ENCODE results near the gene ITPRID2.

Gene ITPRID2

GRCh38 chr2:181937473-181937872, 45.9 kb downstream of the ITPRID2 start:
- H3K4me3 ChIP-seq, result no peak overlapping the region
- H3K27ac ChIP-seq, result no peak overlapping the region
- no peak for DNase-seq (ENCODE audit: low spot score)
- no peak for TF ChIP-seq CTCF (IDR thresholded peaks at IDR 0.05)

- H3K27ac ChIP-seq, result no peak overlapping the region
- no peak for TF ChIP-seq CTCF (IDR thresholded peaks at IDR 0.05)
- no peak for DNase-seq (ENCODE audit: low spot score)
- no peak overlapping the region for H3K4me3 ChIP-seq
Measured at GRCh38 chr2:181943411-181944124, 52.0 kb downstream of the ITPRID2 start.

GRCh38 chr2:181944164-181944913, 52.8 kb downstream of the ITPRID2 start:
- Histone ChIP-seq H3K27ac (no peak overlapping the region), H3K4me3 (no peak overlapping the region)
- no peak for TF ChIP-seq CTCF (IDR thresholded peaks at IDR 0.05)
- DNase-seq (ENCODE audit: low spot score), result no peak

DNA sequence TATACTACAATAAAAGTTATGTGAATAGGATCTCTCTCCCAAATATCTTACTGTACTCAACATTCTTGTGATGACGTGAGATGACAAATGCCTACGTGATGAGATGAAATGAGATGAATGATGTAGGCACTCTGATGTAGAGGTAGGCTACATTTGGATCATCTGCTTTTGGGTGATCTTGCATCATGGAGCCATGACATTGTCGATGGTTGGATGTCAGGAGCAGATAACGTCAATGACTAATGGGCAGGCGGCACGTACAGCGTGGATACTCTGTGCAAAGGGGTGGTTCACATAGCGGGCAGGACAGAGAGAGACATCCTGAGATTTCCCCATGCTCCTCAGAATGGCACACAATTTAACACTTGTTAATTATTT, 53.4 kb downstream of the ITPRID2 start:
- Histone ChIP-seq H3K4me3 (no peak overlapping the region), H3K27ac (no peak overlapping the region)
- DNase-seq (ENCODE audit: low spot score), result no peak
- no peak for TF ChIP-seq CTCF (IDR thresholded peaks at IDR 0.05)

DNA sequence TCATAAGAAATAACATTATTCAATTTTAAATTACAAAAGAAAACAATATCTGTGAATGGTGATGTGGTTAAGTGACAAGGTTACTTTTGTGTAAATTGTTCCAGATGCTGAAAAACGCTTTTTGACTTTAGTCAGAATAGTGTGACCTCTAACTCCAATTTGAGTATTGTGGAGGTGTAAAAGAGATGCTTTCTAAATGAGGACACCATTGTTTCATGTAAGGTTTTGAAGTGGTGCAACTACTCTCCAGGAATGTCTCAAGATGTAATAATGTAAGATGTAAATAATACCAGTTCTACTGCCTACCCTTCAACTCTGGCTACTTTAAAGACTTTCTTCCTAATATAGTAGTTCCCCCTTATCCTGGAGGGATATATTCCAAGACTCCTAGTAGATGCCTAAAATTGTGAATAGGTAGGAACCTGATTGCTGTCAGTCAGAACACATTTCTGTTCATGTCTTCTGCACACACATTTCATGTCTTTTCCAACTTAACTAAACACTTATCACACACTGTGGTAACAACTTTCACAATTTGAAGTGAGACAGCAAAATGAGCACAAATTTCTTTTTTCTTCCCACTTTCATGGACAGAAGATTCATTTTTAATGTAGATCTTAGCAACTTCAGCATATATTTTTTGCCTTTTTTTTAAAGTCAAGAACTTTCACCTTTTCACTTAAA, 55.1 kb downstream of the ITPRID2 start:
- DNase-seq (ENCODE audit: low spot score), result no peak
- Histone ChIP-seq H3K27ac (no peak overlapping the region), H3K4me3 (no peak overlapping the region)
- TF ChIP-seq CTCF (IDR thresholded peaks at IDR 0.05), result no peak

DNA sequence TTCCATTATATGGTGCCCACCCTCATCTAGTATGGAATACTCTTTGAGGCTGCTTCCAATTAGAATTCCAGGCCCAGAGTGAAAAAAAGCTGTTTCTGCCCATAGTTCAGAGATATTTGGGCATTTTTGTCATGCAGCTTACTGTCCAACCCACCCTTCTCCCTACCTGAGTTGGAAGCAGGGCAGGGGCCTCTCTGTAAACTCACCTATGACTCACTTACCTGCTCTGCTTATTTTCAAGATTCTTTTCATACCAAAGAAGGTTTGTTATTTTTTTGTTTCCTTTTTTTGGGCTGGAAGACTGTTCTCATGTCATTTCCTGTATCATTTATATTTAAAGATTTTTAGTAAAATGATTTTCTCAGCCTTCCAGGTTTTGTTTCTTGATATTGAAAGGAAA, 55.7 kb downstream of the ITPRID2 start:
- TF ChIP-seq CTCF (IDR thresholded peaks at IDR 0.05), result no peak
- no peak overlapping the region for H3K4me3 ChIP-seq
- no peak for DNase-seq (ENCODE audit: low spot score)
- H3K27ac ChIP-seq, result no peak overlapping the region
